Central memory CD8-positive, alpha-beta T cell (primary cell): Measurements from ENCODE around the gene ZFYVE28.

Experiments used
- ATAC-seq: fragments of 150-1000 bp; cut with Tn5 transposase; replicated peaks from 2 replicates; pipeline ENCODE4 v1.10.0; 2022; ENCODE audit warnings: mild to moderate bottlenecking, moderate FRiP score, moderate number of reproducible peaks; ENCODE audit not compliant: poor library complexity, severe bottlenecking; ENCODE audit errors: extremely low read depth
- DNase-seq, 2 donors: peaks; one replicate each; pipeline ENCODE4 v3.0.0; 2021; ENCODE audit warnings: low spot score in 2 of 2
- H3K27ac Mint-ChIP-seq: one replicate; pipeline ENCODE4 v1.8.0; 2022; ENCODE audit warnings: low read depth, mild to moderate bottlenecking, moderate library complexity, mixed read lengths
- H3K27me3 Mint-ChIP-seq: one replicate; pipeline ENCODE4 v1.8.0; 2022; ENCODE audit warnings: mixed read lengths
- H3K36me3 Mint-ChIP-seq: one replicate; pipeline ENCODE4 v1.8.0; 2022; ENCODE audit warnings: mild to moderate bottlenecking, moderate library complexity, mixed read lengths; ENCODE audit not compliant: insufficient read depth
- H3K4me1 Mint-ChIP-seq: one replicate; pipeline ENCODE4 v1.8.0; 2022; ENCODE audit warnings: mixed read lengths
- H3K4me3 Mint-ChIP-seq: one replicate; pipeline ENCODE4 v1.8.0; 2022; ENCODE audit warnings: mild to moderate bottlenecking, moderate library complexity, mixed read lengths
- H3K9me3 Mint-ChIP-seq: one replicate; pipeline ENCODE4 v1.8.0; 2022; ENCODE audit warnings: mixed read lengths

The ZFYVE28 gene

GRCh38 chr4:2451821-2452785 is 33.7 kb upstream of the ZFYVE28 start:
- Mint-ChIP-seq H3K27me3 (no peaks in the 10 kb centered on the region), H3K4me1 (no peaks in the 10 kb centered on the region), H3K36me3 (peaks cover 4% of the 10 kb centered on the region), H3K27ac (no peak overlapping the region), H3K9me3 (no peaks in the 10 kb centered on the region), H3K4me3 (no peak overlapping the region)
- no peak for ATAC-seq
- DNase-seq = no peak

GRCh38 chr4:2451036-2451520 is 32.6 kb upstream of the ZFYVE28 start:
- H3K27me3 Mint-ChIP-seq = no peaks in the 10 kb centered on the region
- DNase-seq (no peak), ATAC-seq (no peak)
- no peaks in the 10 kb centered on the region for H3K9me3 Mint-ChIP-seq
- peaks cover 2% of the 10 kb centered on the region for H3K36me3 Mint-ChIP-seq
- no peak overlapping the region for H3K4me3 Mint-ChIP-seq
- no peaks in the 10 kb centered on the region for H3K4me1 Mint-ChIP-seq
- H3K27ac Mint-ChIP-seq = no peak overlapping the region

- no peak for ATAC-seq
- Mint-ChIP-seq H3K4me1 (no peaks in the 10 kb centered on the region), H3K36me3 (peaks cover 2% of the 10 kb centered on the region), H3K27me3 (no peaks in the 10 kb centered on the region), H3K27ac (no peak overlapping the region), H3K9me3 (no peaks in the 10 kb centered on the region), H3K4me3 (no peak overlapping the region)
- no peak for DNase-seq
These were observed 32.1 kb upstream of the ZFYVE28 start for GRCh38 chr4:2450394-2451035.

- no peaks in the 10 kb centered on the region for H3K4me1 Mint-ChIP-seq
- H3K4me3 Mint-ChIP-seq = no peak overlapping the region
- no peak overlapping the region for H3K27ac Mint-ChIP-seq
- no peaks in the 10 kb centered on the region for H3K9me3 Mint-ChIP-seq
- ATAC-seq (no peak), DNase-seq (no peak)
- peaks cover 2% of the 10 kb centered on the region for H3K36me3 Mint-ChIP-seq
- H3K27me3 Mint-ChIP-seq = no peaks in the 10 kb centered on the region
These were observed 31.3 kb upstream of the ZFYVE28 start for GRCh38 chr4:2449511-2450392.

DNA sequence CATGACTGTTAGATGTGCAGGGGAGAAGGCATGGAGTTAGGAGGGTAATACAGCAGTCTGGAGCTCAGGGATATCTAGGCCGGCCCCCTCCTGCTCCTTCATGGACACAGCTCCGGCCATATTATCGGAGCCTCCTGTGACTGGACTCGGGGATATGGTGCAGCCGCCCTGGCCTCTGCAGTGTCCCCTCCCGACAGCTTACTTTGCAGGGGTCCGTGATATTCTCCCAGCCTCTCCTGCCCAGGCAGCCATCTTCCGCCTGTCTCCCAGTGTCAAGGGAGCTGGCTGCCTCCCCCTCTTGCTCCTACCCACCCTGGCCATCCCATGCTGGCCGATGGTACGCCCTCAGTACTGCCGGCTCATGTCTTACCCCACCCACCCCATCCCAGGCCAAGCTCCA is 30.6 kb upstream of the ZFYVE28 start:
- ATAC-seq (no peak), DNase-seq (no peak)
- no peaks in the 10 kb centered on the region for H3K4me1 Mint-ChIP-seq
- peaks cover 2% of the 10 kb centered on the region for H3K36me3 Mint-ChIP-seq
- H3K4me3 Mint-ChIP-seq = no peak overlapping the region
- no peak overlapping the region for H3K27ac Mint-ChIP-seq
- H3K9me3 Mint-ChIP-seq = no peaks in the 10 kb centered on the region
- no peaks in the 10 kb centered on the region for H3K27me3 Mint-ChIP-seq

- Mint-ChIP-seq H3K4me1 (no peaks in the 10 kb centered on the region), H3K36me3 (peaks cover 2% of the 10 kb centered on the region), H3K27me3 (no peaks in the 10 kb centered on the region), H3K27ac (no peak overlapping the region), H3K9me3 (no peaks in the 10 kb centered on the region), H3K4me3 (no peak overlapping the region)
- DNase-seq = no peak
- ATAC-seq = no peak
These were observed 30.1 kb upstream of the ZFYVE28 start for GRCh38 chr4:2448589-2448988.

DNA sequence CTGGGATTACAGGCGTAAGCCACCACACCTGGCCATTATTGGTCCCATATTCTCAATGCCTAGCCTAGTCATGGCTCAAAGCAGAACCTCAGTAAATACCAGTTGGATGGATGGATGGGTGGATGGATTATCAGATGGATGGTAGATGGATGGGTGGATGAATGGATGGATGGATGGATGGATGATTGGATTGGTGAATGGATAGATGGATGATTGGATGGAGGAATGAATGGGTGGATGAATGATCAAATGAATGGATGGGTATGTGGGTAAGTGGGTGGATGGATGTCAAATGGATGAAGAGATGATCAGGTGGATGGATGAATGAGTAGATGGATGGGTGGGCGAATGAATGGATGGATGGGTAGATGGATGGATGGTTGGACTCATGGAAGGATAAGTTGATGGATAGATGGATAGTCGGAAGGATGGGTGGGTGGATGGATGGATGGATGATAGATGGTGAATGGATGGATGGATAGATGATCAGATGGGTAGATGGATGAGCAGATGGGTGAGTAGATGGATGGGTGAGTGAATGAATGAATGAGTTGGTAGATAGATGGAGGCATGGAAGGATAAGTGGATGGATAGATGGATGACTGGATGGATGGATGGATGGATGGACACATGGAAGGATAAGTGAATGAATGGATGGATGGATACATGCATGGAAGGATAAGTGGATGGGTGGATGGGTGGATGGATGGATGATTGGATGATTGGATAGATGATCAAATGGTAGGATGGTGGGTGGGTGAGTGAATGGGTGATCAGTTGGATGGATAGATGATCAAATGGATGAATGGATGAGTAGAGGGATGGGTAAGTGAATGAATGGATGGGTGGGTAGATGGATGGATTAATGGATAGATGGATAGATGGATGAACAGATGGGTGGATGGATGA is 28.5 kb upstream of the ZFYVE28 start:
- H3K27me3 Mint-ChIP-seq = no peaks in the 10 kb centered on the region
- no peak overlapping the region for H3K27ac Mint-ChIP-seq
- no peaks in the 10 kb centered on the region for H3K9me3 Mint-ChIP-seq
- no peak overlapping the region for H3K4me3 Mint-ChIP-seq
- no peak for DNase-seq
- peaks cover 2% of the 10 kb centered on the region for H3K36me3 Mint-ChIP-seq
- no peaks in the 10 kb centered on the region for H3K4me1 Mint-ChIP-seq
- no peak for ATAC-seq

DNA sequence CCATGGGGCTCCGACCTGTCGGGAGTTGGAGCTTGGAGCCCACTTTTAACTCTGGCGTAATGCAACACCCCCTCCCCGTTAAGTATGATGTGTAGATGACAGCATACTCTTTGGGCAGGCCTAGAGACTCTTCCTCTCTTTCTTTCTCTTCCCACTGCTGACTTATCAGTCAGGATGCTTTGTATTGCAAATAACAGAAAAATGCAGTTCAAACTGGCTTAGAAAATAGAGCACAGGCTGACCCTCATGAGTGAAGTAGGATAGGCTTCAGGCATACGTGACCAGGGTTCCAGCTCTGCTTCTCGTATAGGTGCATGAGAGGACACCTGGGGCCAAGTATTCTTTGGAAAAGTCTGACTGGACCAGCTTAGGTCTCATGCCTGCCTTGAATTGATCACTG is 27.1 kb upstream of the ZFYVE28 start:
- no peak overlapping the region for H3K4me3 Mint-ChIP-seq
- ATAC-seq (no peak), DNase-seq (no peak)
- H3K9me3 Mint-ChIP-seq = no peaks in the 10 kb centered on the region
- no peaks in the 10 kb centered on the region for H3K36me3 Mint-ChIP-seq
- H3K4me1 Mint-ChIP-seq = peaks cover 6% of the 10 kb centered on the region
- no peaks in the 10 kb centered on the region for H3K27me3 Mint-ChIP-seq
- no peak overlapping the region for H3K27ac Mint-ChIP-seq

GRCh38 chr4:2445130-2445529 is 26.7 kb upstream of the ZFYVE28 start:
- Mint-ChIP-seq H3K9me3 (no peaks in the 10 kb centered on the region), H3K36me3 (no peaks in the 10 kb centered on the region), H3K27ac (no peak overlapping the region), H3K4me3 (no peak overlapping the region), H3K4me1 (peaks cover 6% of the 10 kb centered on the region), H3K27me3 (no peaks in the 10 kb centered on the region)
- DNase-seq (no peak), ATAC-seq (no peak)

GRCh38 chr4:2443956-2444740 is 25.7 kb upstream of the ZFYVE28 start:
- H3K4me1 Mint-ChIP-seq = peaks cover 6% of the 10 kb centered on the region
- DNase-seq = no peak
- no peak overlapping the region for H3K27ac Mint-ChIP-seq
- H3K36me3 Mint-ChIP-seq = no peaks in the 10 kb centered on the region
- H3K27me3 Mint-ChIP-seq = no peaks in the 10 kb centered on the region
- no peak overlapping the region for H3K4me3 Mint-ChIP-seq
- no peaks in the 10 kb centered on the region for H3K9me3 Mint-ChIP-seq
- no peak for ATAC-seq

GRCh38 chr4:2443061-2443730 is 24.8 kb upstream of the ZFYVE28 start:
- no peaks in the 10 kb centered on the region for H3K36me3 Mint-ChIP-seq

More at GRCh38 chr4:2443061-2443730, 24.8 kb upstream of the ZFYVE28 start:
- Mint-ChIP-seq H3K27ac (no peak overlapping the region), H3K4me3 (no peak overlapping the region), H3K9me3 (no peaks in the 10 kb centered on the region), H3K4me1 (peaks cover 6% of the 10 kb centered on the region), H3K27me3 (no peaks in the 10 kb centered on the region)
- no peak for DNase-seq
- no peak for ATAC-seq
